ENCODE data around the gene CEACAM1. TPM values are rescaled to one million over a fixed set of nuclear protein-coding genes. Genes with fewer than 3 reads are reported as not detected.

The CEACAM1 gene
- total and polyA plus RNA-seq, 2 of the 13 experiments (the other 11 are each of a cell fraction or from before 2014, with no cell fraction given), result 13.5 to 332 TPM

DNA sequence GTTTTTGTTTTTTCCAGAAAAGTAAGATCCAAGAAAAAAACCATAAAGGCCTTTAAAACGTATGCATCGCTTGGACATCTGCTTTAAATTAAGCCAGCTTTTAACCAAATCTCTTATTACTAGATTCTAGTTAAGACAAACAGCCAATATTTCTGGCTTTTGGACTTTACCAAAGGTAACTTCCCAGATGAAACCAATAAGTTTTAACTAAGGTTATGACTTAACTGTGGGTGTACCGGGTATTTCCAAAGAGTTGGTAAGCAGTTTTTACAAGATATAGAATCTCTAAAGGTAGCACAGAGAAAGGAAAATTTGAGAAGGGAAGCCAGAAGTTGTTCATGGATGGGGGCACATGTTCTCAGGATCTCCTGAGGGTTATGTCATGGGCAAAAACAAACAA lies 34.0 kb downstream of the CEACAM1 start:
- FAIRE-seq, result no peak
- in situ Hi-C loops (cut with HindIII; ENCODE audit: extremely low pct_ligation_motif_present, low pct_unique_long_range_greater_than_20kb) (no loop called here), intact Hi-C loops (cut with micrococcal nuclease; ENCODE audit: unreplicated experiment) (no loop called here)
- Histone ChIP-seq H3K9ac (ENCODE audit: insufficient read depth, low read depth, low read length) (no peak overlapping the region), H3K4me3 (replicated peaks in 1 of 3; ENCODE audit: insufficient read depth in 1 of 3, low read depth in 2 of 3, low read length in 3 of 3) (no peak overlapping the region), H3K4me1 (ENCODE audit: insufficient read depth, low read length) (peaks cover 98% of the 10 kb centered on the region), H3K4me2 (ENCODE audit: low read depth, low read length) (no peak overlapping the region), H3K79me2 (ENCODE audit: insufficient read depth, low read length) (no peaks in the 10 kb centered on the region), H3K27me3 (ENCODE audit: control insufficient read depth in 1 of 2, insufficient read depth in 2 of 2, low read length in 2 of 2) (no peaks in the 10 kb centered on the region), H3K27ac (ENCODE audit: extremely low read length, insufficient read depth, low read length) (peak overlapping the region; percentile 53), H3K9me3 (ENCODE audit: low read length) (no peaks in the 10 kb centered on the region), H2AFZ (ENCODE audit: low read length) (no peak overlapping the region), H4K20me1 (ENCODE audit: insufficient read depth, low read length) (no peaks in the 10 kb centered on the region), H3K36me3 (replicated peaks in 1 of 2; ENCODE audit: control insufficient read depth in 1 of 2, insufficient read depth in 2 of 2, low read length in 2 of 2) (no peaks in the 10 kb centered on the region)
- TF ChIP-seq, protein P1, sequence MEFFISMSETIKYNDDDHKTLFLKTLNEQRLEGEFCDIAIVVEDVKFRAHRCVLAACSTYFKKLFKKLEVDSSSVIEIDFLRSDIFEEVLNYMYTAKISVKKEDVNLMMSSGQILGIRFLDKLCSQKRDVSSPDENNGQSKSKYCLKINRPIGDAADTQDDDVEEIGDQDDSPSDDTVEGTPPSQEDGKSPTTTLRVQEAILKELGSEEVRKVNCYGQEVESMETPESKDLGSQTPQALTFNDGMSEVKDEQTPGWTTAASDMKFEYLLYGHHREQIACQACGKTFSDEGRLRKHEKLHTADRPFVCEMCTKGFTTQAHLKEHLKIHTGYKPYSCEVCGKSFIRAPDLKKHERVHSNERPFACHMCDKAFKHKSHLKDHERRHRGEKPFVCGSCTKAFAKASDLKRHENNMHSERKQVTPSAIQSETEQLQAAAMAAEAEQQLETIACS (CRISPR knock-in tag; IDR thresholded peaks at IDR 0.05), result no peak
- TF ChIP-seq ZNF547 (CRISPR knock-in tag; IDR thresholded peaks at IDR 0.05), result no peak
- TF ChIP-seq ZNF225 (CRISPR knock-in tag; IDR thresholded peaks at IDR 0.05), result no peak
- TF ChIP-seq KAT8 (CRISPR knock-in tag; IDR thresholded peaks at IDR 0.05), result no peak
- TF ChIP-seq ZMAT3 (CRISPR knock-in tag; conservative IDR thresholded peaks at IDR 0.05), result no peak
- TF ChIP-seq CC2D1A (CRISPR knock-in tag; IDR thresholded peaks at IDR 0.05), result no peak
- no peak for TF ChIP-seq ZNF501 (CRISPR knock-in tag; IDR thresholded peaks at IDR 0.05)
- TF ChIP-seq, protein P2, sequence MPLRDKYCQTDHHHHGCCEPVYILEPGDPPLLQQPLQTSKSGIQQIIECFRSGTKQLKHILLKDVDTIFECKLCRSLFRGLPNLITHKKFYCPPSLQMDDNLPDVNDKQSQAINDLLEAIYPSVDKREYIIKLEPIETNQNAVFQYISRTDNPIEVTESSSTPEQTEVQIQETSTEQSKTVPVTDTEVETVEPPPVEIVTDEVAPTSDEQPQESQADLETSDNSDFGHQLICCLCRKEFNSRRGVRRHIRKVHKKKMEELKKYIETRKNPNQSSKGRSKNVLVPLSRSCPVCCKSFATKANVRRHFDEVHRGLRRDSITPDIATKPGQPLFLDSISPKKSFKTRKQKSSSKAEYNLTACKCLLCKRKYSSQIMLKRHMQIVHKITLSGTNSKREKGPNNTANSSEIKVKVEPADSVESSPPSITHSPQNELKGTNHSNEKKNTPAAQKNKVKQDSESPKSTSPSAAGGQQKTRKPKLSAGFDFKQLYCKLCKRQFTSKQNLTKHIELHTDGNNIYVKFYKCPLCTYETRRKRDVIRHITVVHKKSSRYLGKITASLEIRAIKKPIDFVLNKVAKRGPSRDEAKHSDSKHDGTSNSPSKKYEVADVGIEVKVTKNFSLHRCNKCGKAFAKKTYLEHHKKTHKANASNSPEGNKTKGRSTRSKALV (CRISPR knock-in tag; IDR thresholded peaks at IDR 0.05), result no peak
- TF ChIP-seq ZNF296 (CRISPR knock-in tag; conservative IDR thresholded peaks at IDR 0.05), result no peak
- TF ChIP-seq HDAC2 (CRISPR knock-in tag; IDR thresholded peaks at IDR 0.05), result no peak
- TF ChIP-seq ZNF670 (CRISPR knock-in tag; IDR thresholded peaks at IDR 0.05; ENCODE audit: borderline replicate concordance), result no peak
- no peak for TF ChIP-seq FOXC1 (CRISPR knock-in tag; IDR thresholded peaks at IDR 0.05; ENCODE audit: borderline replicate concordance)
- TF ChIP-seq, protein P3, sequence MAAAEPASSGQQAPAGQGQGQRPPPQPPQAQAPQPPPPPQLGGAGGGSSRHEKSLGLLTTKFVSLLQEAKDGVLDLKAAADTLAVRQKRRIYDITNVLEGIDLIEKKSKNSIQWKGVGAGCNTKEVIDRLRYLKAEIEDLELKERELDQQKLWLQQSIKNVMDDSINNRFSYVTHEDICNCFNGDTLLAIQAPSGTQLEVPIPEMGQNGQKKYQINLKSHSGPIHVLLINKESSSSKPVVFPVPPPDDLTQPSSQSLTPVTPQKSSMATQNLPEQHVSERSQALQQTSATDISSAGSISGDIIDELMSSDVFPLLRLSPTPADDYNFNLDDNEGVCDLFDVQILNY (CRISPR knock-in tag; conservative IDR thresholded peaks at IDR 0.05), result no peak
- no peak for TF ChIP-seq SAP130 (CRISPR knock-in tag; IDR thresholded peaks at IDR 0.05; ENCODE audit: low read depth)
- TF ChIP-seq ZZZ3 (CRISPR knock-in tag; IDR thresholded peaks at IDR 0.05; ENCODE audit: borderline replicate concordance), result no peak
- POLR2A ChIA-PET, result interaction anchor here (1.1 to 1.5 kb wide), 3 partner anchors 34 to 53 kb away, joined by 3 to 6 read pairs (median 3); partner anchors contain the start of gene CEACAM1
- 89% methylated on average over 3 of the region's 3 CpGs for WGBS (ENCODE audit: low lambda C conversion rate)
- no peak for ATAC-seq
- no peak for DNase-seq (ENCODE audit: low spot score)
- no TSS peak for BruUV-seq (replicated peaks)
- CTCF ChIA-PET (ENCODE audit: low intra/inter-chr PET ratio, low total read pairs), result no interaction called here

Measured in HepG2 (cell line).